Measurements from ENCODE around the gene UST. TPM values are rescaled to one million over a fixed set of nuclear protein-coding genes. Genes with fewer than 3 reads are reported as not detected.

Gene UST
- total and polyA plus RNA-seq, 7 donors, result 0.79 to 2.6 (median 2.0) TPM

- Histone ChIP-seq H3K36me3 (ENCODE audit: insufficient read depth in 1 of 2, low read depth in 1 of 2) (no peaks in the 10 kb centered on the region), H3K9me3 (no peaks in the 10 kb centered on the region), H3K4me3 (no peak overlapping the region), H3K27ac (no peak overlapping the region), H3K27me3 (ENCODE audit: insufficient read depth in 3 of 3, low read length in 2 of 3) (no peaks in the 10 kb centered on the region), H3K4me1 (no peaks in the 10 kb centered on the region)
- 64 to 72% (median 65%) methylated on average over 8 of the region's 8 CpGs for WGBS, 3 donors
- DNase-seq (no peak), ATAC-seq (no peak)
- TF ChIP-seq CTCF (IDR thresholded peaks at IDR 0.05), result no peak
- intact Hi-C loops (cut with DNase I), result no loop called here
Observed at GRCh38 chr6:149065658-149066556, 319.1 kb downstream of the UST start.

GRCh38 chr6:149071997-149072396 lies 325.2 kb downstream of the UST start:
- Histone ChIP-seq H3K27ac (no peak overlapping the region), H3K4me3 (no peak overlapping the region), H3K27me3 (ENCODE audit: insufficient read depth in 3 of 3, low read length in 2 of 3) (no peaks in the 10 kb centered on the region), H3K9me3 (no peaks in the 10 kb centered on the region), H3K36me3 (ENCODE audit: insufficient read depth in 1 of 2, low read depth in 1 of 2) (no peaks in the 10 kb centered on the region), H3K4me1 (no peaks in the 10 kb centered on the region)
- no peak for DNase-seq
- intact Hi-C loops (cut with DNase I), result no loop called here
- no peak for ATAC-seq
- WGBS, 3 donors, result 74 to 82% (median 80%) methylated on average over 4 of the region's 4 CpGs
- TF ChIP-seq CTCF (IDR thresholded peaks at IDR 0.05), result no peak

- TF ChIP-seq CTCF (IDR thresholded peaks at IDR 0.05), result no peak
- intact Hi-C loops (cut with DNase I), result loop anchor here in 1 of 2 donors (5.0 kb wide), 1 partner anchor 43 kb away; no protein-coding TSS in a partner anchor
- Histone ChIP-seq H3K27me3 (ENCODE audit: insufficient read depth in 3 of 3, low read length in 2 of 3) (no peaks in the 10 kb centered on the region), H3K36me3 (ENCODE audit: insufficient read depth in 1 of 2, low read depth in 1 of 2) (no peaks in the 10 kb centered on the region), H3K9me3 (no peaks in the 10 kb centered on the region), H3K4me3 (no peak overlapping the region), H3K4me1 (no peaks in the 10 kb centered on the region), H3K27ac (no peak overlapping the region)
- no peak for DNase-seq
- ATAC-seq, result no peak
- WGBS, 3 donors, result 86 to 97% (median 90%) methylated on average over 2 of the region's 2 CpGs
Observed at GRCh38 chr6:149074832-149075258, 328.0 kb downstream of the UST start.

GRCh38 chr6:149075616-149076354 lies 329.0 kb downstream of the UST start:
- TF ChIP-seq CTCF (IDR thresholded peaks at IDR 0.05), result no peak

More at GRCh38 chr6:149075616-149076354, 329.0 kb downstream of the UST start:
- H3K4me3 ChIP-seq, result no peak overlapping the region
- DNase-seq (no peak), ATAC-seq (no peak)
- H3K27me3 ChIP-seq (ENCODE audit: insufficient read depth in 3 of 3, low read length in 2 of 3), result no peaks in the 10 kb centered on the region
- 82 to 84% (median 83%) methylated on average over 6 of the region's 6 CpGs for WGBS, 3 donors
- H3K4me1 ChIP-seq, result no peaks in the 10 kb centered on the region
- intact Hi-C loops (cut with DNase I), result loop anchor here in 1 of 2 donors (5.0 kb wide), 1 partner anchor 43 kb away; no protein-coding TSS in a partner anchor
- no peaks in the 10 kb centered on the region for H3K9me3 ChIP-seq
- no peaks in the 10 kb centered on the region for H3K36me3 ChIP-seq (ENCODE audit: insufficient read depth in 1 of 2, low read depth in 1 of 2)
- H3K27ac ChIP-seq, result no peak overlapping the region

Data from psoas muscle (tissue), 8 donors.